Ishikawa (cell line): Measurements from ENCODE around the gene CALN1.

Experiments used
- CREB1 ChIP-seq: IDR thresholded peaks from 2 replicates; pipeline ENCODE4 v1.6.1; 2012; ENCODE audit warnings: low read depth
- EGR1 ChIP-seq: IDR thresholded peaks from 2 replicates; pipeline ENCODE4 v1.6.1; 2012
- EP300 ChIP-seq: IDR thresholded peaks from 2 replicates; pipeline ENCODE4 v1.6.1; 2012; ENCODE audit warnings: borderline replicate concordance
- TAF1 ChIP-seq: IDR thresholded peaks from 2 replicates; pipeline ENCODE4 v1.6.1; 2012; ENCODE audit warnings: low read depth, mild to moderate bottlenecking
- TCF12 ChIP-seq: IDR thresholded peaks from 2 replicates; pipeline ENCODE4 v1.6.1; 2012; ENCODE audit warnings: low read depth
- TEAD4 ChIP-seq: IDR thresholded peaks from 2 replicates; pipeline ENCODE4 v1.6.1; 2012
- USF1 ChIP-seq: IDR thresholded peaks from 2 replicates; pipeline ENCODE4 v1.6.1; 2012
- ZBTB7A ChIP-seq: IDR thresholded peaks from 2 replicates; pipeline ENCODE4 v1.6.1; 2012; ENCODE audit warnings: low read depth
- TF ChIP-seq, protein P1 (sequence below): IDR thresholded peaks from 2 replicates; pipeline ENCODE4 v1.6.1; 2012; ENCODE audit warnings: low read depth, mild to moderate bottlenecking
- TF ChIP-seq, protein P2 (sequence below): IDR thresholded peaks from 2 replicates; pipeline ENCODE4 v1.6.1; 2012

GRCh38 chr7:72112992-72113391 lies 299.1 kb downstream of the CALN1 start:
- no peak for TF ChIP-seq EGR1
- no peak for TF ChIP-seq EP300
- TF ChIP-seq TEAD4: no peak
- TF ChIP-seq, protein P1, sequence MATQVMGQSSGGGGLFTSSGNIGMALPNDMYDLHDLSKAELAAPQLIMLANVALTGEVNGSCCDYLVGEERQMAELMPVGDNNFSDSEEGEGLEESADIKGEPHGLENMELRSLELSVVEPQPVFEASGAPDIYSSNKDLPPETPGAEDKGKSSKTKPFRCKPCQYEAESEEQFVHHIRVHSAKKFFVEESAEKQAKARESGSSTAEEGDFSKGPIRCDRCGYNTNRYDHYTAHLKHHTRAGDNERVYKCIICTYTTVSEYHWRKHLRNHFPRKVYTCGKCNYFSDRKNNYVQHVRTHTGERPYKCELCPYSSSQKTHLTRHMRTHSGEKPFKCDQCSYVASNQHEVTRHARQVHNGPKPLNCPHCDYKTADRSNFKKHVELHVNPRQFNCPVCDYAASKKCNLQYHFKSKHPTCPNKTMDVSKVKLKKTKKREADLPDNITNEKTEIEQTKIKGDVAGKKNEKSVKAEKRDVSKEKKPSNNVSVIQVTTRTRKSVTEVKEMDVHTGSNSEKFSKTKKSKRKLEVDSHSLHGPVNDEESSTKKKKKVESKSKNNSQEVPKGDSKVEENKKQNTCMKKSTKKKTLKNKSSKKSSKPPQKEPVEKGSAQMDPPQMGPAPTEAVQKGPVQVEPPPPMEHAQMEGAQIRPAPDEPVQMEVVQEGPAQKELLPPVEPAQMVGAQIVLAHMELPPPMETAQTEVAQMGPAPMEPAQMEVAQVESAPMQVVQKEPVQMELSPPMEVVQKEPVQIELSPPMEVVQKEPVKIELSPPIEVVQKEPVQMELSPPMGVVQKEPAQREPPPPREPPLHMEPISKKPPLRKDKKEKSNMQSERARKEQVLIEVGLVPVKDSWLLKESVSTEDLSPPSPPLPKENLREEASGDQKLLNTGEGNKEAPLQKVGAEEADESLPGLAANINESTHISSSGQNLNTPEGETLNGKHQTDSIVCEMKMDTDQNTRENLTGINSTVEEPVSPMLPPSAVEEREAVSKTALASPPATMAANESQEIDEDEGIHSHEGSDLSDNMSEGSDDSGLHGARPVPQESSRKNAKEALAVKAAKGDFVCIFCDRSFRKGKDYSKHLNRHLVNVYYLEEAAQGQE: no peak
- no peak for TF ChIP-seq USF1
- no peak for TF ChIP-seq TCF12
- TF ChIP-seq, protein P2, sequence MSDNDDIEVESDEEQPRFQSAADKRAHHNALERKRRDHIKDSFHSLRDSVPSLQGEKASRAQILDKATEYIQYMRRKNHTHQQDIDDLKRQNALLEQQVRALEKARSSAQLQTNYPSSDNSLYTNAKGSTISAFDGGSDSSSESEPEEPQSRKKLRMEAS: no peak
- TF ChIP-seq ZBTB7A: no peak
- TF ChIP-seq TAF1: no peak
- no peak for TF ChIP-seq CREB1
